Memory B cell (primary cell): ENCODE results near the gene THSD8.

Source experiments
- ATAC-seq: fragments of 150-1000 bp; cut with Tn5 transposase; 2 replicates; pipeline ENCODE4 v1.10.0; 2021; ENCODE audit warnings: low read depth, mild to moderate bottlenecking, moderate library complexity
- DNase-seq, 2 donors: peaks; one replicate each; pipeline ENCODE4 v3.0.0; 2022; ENCODE audit warnings: low spot score in 2 of 2
- H3K27ac Mint-ChIP-seq: one replicate; pipeline ENCODE4 v1.8.0; 2022; ENCODE audit warnings: mild to moderate bottlenecking, moderate library complexity, mixed read lengths
- H3K27me3 Mint-ChIP-seq: one replicate; pipeline ENCODE4 v1.8.0; 2022; ENCODE audit warnings: mixed read lengths
- H3K36me3 Mint-ChIP-seq: one replicate; pipeline ENCODE4 v1.8.0; 2022; ENCODE audit warnings: mild to moderate bottlenecking, mixed read lengths
- H3K4me1 Mint-ChIP-seq: one replicate; pipeline ENCODE4 v1.8.0; 2022; ENCODE audit warnings: mixed read lengths
- H3K4me3 Mint-ChIP-seq: one replicate; pipeline ENCODE4 v1.8.0; 2022; ENCODE audit warnings: mild to moderate bottlenecking, moderate library complexity, mixed read lengths
- H3K9me3 Mint-ChIP-seq: one replicate; pipeline ENCODE4 v1.8.0; 2022; ENCODE audit warnings: mixed read lengths

The THSD8 gene

GRCh38 chr19:12785431-12786031 is 16.3 kb upstream of the THSD8 start:
- Mint-ChIP-seq H3K27ac (no peak overlapping the region), H3K4me3 (no peak overlapping the region), H3K36me3 (no peaks in the 10 kb centered on the region), H3K9me3 (no peaks in the 10 kb centered on the region), H3K4me1 (peaks cover 24% of the 10 kb centered on the region), H3K27me3 (no peaks in the 10 kb centered on the region)
- DNase-seq (no peak), ATAC-seq (no peak)

GRCh38 chr19:12786141-12786870 is 15.6 kb upstream of the THSD8 start:
- H3K27ac Mint-ChIP-seq = no peak overlapping the region
- DNase-seq = peak in 1 of 2 donors; percentile 62
- H3K9me3 Mint-ChIP-seq = no peaks in the 10 kb centered on the region
- H3K27me3 Mint-ChIP-seq = no peaks in the 10 kb centered on the region
- H3K36me3 Mint-ChIP-seq = no peaks in the 10 kb centered on the region
- H3K4me3 Mint-ChIP-seq = no peak overlapping the region
- peaks cover 31% of the 10 kb centered on the region for H3K4me1 Mint-ChIP-seq
- no peak for ATAC-seq

GRCh38 chr19:12786952-12787351 is 14.9 kb upstream of the THSD8 start:
- Mint-ChIP-seq H3K9me3 (no peaks in the 10 kb centered on the region), H3K27ac (no peak overlapping the region), H3K4me3 (no peak overlapping the region), H3K36me3 (no peaks in the 10 kb centered on the region), H3K4me1 (peaks cover 28% of the 10 kb centered on the region), H3K27me3 (no peaks in the 10 kb centered on the region)
- DNase-seq = no peak
- ATAC-seq = no peak

- Mint-ChIP-seq H3K27ac (no peak overlapping the region), H3K4me3 (no peak overlapping the region), H3K9me3 (no peaks in the 10 kb centered on the region), H3K36me3 (no peaks in the 10 kb centered on the region), H3K4me1 (peaks cover 25% of the 10 kb centered on the region), H3K27me3 (no peaks in the 10 kb centered on the region)
- no peak for ATAC-seq
- no peak for DNase-seq
Measured at GRCh38 chr19:12787458-12787857, 14.4 kb upstream of the THSD8 start.

- DNase-seq = no peak
- Mint-ChIP-seq H3K4me3 (peak overlapping the region; percentile 91), H3K27ac (peak overlapping the region; percentile 99), H3K36me3 (no peaks in the 10 kb centered on the region), H3K27me3 (no peaks in the 10 kb centered on the region), H3K4me1 (peaks cover 25% of the 10 kb centered on the region), H3K9me3 (no peaks in the 10 kb centered on the region)
- ATAC-seq = no peak
Measured at GRCh38 chr19:12788042-12788681, 13.7 kb upstream of the THSD8 start.

GRCh38 chr19:12788682-12789097 is 13.2 kb upstream of the THSD8 start:
- H3K27me3 Mint-ChIP-seq = no peaks in the 10 kb centered on the region
- peak overlapping the region; percentile 99 for H3K27ac Mint-ChIP-seq
- ATAC-seq = peak; percentile 5

GRCh38 chr19:12789098-12789903 is 12.6 kb upstream of the THSD8 start:
- Mint-ChIP-seq H3K4me3 (peak overlapping the region; percentile 96), H3K27ac (peak overlapping the region; percentile 99), H3K27me3 (no peaks in the 10 kb centered on the region), H3K4me1 (peaks cover 28% of the 10 kb centered on the region), H3K9me3 (no peaks in the 10 kb centered on the region), H3K36me3 (no peaks in the 10 kb centered on the region)
- DNase-seq (no peak), ATAC-seq (no peak)

More at GRCh38 chr19:12788682-12789097, 13.2 kb upstream of the THSD8 start:
- no peaks in the 10 kb centered on the region for H3K36me3 Mint-ChIP-seq
- peak; percentile 70 to 74 for DNase-seq
- no peaks in the 10 kb centered on the region for H3K9me3 Mint-ChIP-seq
- H3K4me3 Mint-ChIP-seq = peak overlapping the region; percentile 91
- peaks cover 25% of the 10 kb centered on the region for H3K4me1 Mint-ChIP-seq

- H3K36me3 Mint-ChIP-seq = no peaks in the 10 kb centered on the region
- H3K27ac Mint-ChIP-seq = peak overlapping the region; percentile 99
- peak overlapping the region; percentile 96 for H3K4me3 Mint-ChIP-seq
- H3K9me3 Mint-ChIP-seq = no peaks in the 10 kb centered on the region
- peak; percentile 95 to 96 for DNase-seq
- peaks cover 29% of the 10 kb centered on the region for H3K4me1 Mint-ChIP-seq
- ATAC-seq = peak; percentile 43
- no peaks in the 10 kb centered on the region for H3K27me3 Mint-ChIP-seq
Measured at GRCh38 chr19:12789904-12790619, 11.8 kb upstream of the THSD8 start.

GRCh38 chr19:12790628-12791344 is 11.1 kb upstream of the THSD8 start:
- H3K27ac Mint-ChIP-seq = peak overlapping the region; percentile 99

GRCh38 chr19:12791345-12792050 is 10.4 kb upstream of the THSD8 start, which contains the start of gene JUNB:
Gene JUNB, plus strand, starts transcription at chr19:12791486. Its CDS starts 286 bp downstream, at chr19:12791772.
- Mint-ChIP-seq H3K27ac (peak within 1 kb of the TSS; percentile 99), H3K27me3 (no peaks in the 10 kb centered on the region), H3K4me1 (peaks cover 38% of the 10 kb centered on the region), H3K4me3 (peak within 1 kb of the TSS; percentile 96), H3K9me3 (no peaks in the 10 kb centered on the region), H3K36me3 (no peaks in the 10 kb centered on the region)
- DNase-seq (peak; percentile 99), ATAC-seq (peak; percentile 28)

More at GRCh38 chr19:12790628-12791344, 11.1 kb upstream of the THSD8 start:
- Mint-ChIP-seq H3K9me3 (no peaks in the 10 kb centered on the region), H3K4me3 (peak overlapping the region; percentile 96), H3K4me1 (peaks cover 31% of the 10 kb centered on the region), H3K27me3 (no peaks in the 10 kb centered on the region), H3K36me3 (no peaks in the 10 kb centered on the region)
- ATAC-seq (no peak), DNase-seq (peak in 1 of 2 donors; percentile 55)

- DNase-seq (peak; percentile 68 to 70), ATAC-seq (no peak)
- Mint-ChIP-seq H3K27me3 (no peaks in the 10 kb centered on the region), H3K4me1 (peaks cover 39% of the 10 kb centered on the region), H3K27ac (peak overlapping the region; percentile 99), H3K36me3 (no peaks in the 10 kb centered on the region), H3K9me3 (no peaks in the 10 kb centered on the region), H3K4me3 (peak overlapping the region; percentile 96)
Measured at GRCh38 chr19:12792051-12792852, 9.6 kb upstream of the THSD8 start.
